CD4-positive, alpha-beta T cell treated with Interleukin-17A for 1 hour (primary cell): Measurements from ENCODE around the gene OTOP3.
A peak's percentile ranks its signal among the peaks of the same experiment; 100 is the strongest.
"Not testable (repeated sequence)": the region's sequence is repeated elsewhere in the genome, so short reads cannot be mapped to it uniquely, and the experiment has no call there.

Experiments used
- DNase-seq: peaks from one replicate; pipeline ENCODE4 v3.0.0-alpha.2; 2020

OTOP3 gene

GRCh38 chr17:74963656-74964055 lies 28.0 kb downstream of the OTOP3 start:
- no peak for DNase-seq

DNA sequence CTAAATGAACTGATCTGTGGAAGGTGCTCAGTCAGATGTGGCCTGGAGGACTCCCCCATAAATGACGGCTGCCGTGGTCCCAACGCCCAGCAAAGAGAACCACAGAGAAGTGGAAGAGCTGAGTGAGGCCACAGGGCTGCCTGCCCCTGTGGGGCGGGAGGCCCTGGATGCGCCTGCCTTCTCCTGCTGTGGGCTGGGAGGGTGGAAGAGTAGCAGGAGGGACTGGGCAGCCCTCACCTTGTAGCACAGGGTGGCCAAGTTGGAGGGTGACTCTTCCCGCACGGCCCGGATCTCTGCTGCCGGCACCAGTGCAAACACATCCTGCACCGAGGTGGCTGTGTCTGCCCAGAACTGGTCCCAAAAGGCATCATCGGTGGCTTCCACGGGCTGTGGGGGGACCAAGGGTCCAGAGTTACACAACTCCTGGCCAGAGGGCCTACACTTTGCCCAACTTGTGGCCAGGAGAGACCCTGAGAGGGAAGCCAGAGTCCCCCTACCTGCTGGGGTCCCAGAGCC lies 28.6 kb downstream of the OTOP3 start:
- no peak for DNase-seq

GRCh38 chr17:74964988-74965622 lies 29.4 kb downstream of the OTOP3 start:
- DNase-seq: no peak

DNA sequence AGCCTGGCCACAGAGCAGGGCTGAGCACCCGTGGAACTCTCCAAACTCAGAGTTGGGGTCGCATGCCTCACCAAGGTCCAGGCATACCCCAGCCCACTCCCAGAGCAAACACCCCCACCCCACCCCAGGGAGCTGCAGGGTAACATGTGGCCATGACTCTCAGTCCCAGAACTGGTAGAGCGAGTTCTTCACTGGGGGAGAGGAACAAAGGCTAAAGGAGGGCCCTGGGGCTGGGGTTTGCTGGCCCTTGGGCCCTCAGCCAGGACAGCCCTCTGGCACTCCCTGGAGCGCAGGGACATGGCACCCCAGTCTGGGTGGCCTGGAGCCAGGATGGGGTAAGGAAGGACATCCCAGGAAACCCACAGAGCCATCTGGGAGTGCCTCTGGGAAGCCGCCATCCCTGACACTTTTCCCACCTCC lies 32.7 kb downstream of the OTOP3 start:
- no peak for DNase-seq

DNA sequence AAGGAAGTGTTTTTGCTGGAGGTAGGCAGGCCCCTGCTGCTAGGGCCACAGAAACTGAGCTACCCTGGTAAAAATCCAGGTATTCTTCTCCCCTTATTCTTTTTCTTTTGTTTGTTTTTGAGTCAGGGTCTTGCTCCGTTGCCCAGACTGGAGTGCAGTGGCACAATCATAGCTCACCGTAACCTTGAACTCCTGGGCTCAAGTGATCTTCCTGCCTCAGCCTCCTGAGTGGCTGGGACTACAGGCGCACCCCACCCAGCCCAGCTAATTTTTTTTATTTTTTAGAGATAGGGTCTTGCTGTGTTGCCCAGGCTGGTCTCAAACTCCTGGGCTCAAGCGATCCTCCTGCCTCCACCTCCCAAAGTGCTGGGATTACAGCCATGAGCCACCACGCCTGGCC lies 33.8 kb downstream of the OTOP3 start:
- not testable (repeated sequence) for DNase-seq

DNA sequence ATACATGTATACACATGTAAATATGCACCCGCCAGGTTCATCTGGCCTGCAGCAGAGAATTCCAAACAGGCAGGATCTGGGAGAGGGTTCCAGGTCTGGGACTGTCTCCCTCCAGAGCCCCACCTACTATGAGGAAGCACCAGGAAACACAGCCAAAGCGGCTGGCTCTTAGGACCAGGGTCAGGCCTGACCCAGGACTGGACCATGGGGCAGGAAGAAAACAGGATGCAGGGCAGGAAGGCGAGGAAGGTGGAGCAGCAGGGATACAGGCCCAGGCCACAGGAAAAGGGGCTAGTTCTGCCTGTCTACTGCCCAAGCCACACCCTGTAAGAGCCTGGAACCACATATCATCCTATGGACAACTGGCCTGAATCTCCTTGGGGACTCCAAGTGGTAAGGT lies 34.7 kb downstream of the OTOP3 start:
- no peak for DNase-seq

DNA sequence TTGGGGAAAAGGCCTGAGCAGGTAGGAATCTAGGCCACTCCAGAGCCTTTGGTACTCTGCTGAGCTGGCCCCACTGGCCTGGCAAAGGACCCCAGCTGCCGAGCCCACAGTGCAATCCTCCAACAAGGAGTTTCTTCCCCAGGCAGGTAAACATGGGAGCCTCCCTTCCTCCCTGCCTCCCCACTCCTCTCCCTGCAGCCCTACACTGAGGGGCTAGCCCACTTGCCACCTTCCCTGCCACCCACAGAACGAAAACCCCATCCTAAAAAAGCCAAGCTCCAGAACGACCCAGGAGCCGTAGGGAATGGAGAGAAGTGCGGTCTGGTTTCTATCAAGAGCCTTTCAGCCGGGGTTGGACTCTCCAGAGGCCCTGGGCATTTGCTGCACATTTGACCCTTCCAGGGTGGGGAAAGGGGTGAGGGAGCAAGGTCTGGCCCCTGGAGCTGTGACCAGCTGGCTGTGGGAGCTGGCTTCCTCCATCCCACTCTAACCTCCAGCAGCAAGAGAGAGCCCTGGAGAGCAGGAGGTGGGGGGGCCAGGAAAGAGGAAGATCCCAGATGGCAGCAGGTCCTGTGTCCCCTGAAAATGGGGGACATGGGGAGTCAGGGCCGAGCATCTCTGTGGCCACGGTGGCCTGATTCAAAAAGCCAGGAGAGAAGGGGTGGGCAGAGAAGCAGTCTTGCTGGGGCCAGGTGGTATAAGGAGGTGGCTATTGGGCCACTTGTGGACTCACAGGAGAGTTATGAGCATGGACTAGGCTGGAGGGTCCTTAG lies 35.6 kb downstream of the OTOP3 start:
- DNase-seq: no peak

GRCh38 chr17:74971842-74972106 lies 36.1 kb downstream of the OTOP3 start:
- no peak for DNase-seq

- peak; percentile 83 for DNase-seq
Observed at GRCh38 chr17:74972107-74972972, 36.6 kb downstream of the OTOP3 start, which contains the start of gene HID1. HID1 (minus strand) TSS chr17:74972759; CDS start chr17:74972656, 103 bp downstream.

GRCh38 chr17:74972973-74973328 lies 37.3 kb downstream of the OTOP3 start:
- no peak for DNase-seq

GRCh38 chr17:74975943-74976342 lies 40.2 kb downstream of the OTOP3 start:
- no peak for DNase-seq

DNA sequence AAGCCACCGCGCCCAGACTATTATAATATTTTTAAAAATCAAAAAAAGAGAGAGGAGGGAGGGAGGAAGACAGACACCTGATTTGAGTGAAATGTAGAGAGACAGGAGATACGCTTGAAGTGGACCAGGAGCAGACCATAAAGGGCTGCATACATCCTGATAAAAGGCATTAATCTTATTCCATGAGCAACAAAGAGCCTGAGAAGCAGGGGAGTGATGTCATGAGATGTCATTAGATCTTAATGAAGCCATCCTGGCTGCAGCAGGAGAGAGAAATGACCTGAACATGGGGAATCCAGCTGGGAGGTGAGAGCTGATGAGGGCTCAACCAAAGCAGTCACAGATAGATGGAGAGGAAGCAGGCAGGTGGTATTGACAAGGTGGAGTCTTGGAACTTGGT lies 42.1 kb downstream of the OTOP3 start:
- DNase-seq: no peak

DNA sequence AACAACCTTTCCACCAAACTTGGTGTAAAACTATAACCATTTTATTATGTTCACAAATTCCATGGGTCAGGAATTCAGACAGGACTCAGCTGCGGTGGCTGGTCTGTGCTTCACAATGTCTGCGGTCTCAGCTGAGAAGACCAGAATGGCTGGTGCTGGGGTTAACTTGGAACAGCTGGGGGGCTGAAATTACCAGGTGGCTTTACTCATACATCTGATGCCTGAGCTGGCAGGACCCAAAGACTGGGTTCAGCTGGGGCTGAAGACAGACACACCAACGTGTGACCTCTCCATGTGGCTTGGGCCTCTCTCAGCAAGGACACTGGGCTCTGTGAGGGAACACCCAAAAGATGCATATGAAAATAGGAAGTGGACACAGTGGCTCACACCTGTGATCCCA lies 42.5 kb downstream of the OTOP3 start:
- DNase-seq: no peak

DNA sequence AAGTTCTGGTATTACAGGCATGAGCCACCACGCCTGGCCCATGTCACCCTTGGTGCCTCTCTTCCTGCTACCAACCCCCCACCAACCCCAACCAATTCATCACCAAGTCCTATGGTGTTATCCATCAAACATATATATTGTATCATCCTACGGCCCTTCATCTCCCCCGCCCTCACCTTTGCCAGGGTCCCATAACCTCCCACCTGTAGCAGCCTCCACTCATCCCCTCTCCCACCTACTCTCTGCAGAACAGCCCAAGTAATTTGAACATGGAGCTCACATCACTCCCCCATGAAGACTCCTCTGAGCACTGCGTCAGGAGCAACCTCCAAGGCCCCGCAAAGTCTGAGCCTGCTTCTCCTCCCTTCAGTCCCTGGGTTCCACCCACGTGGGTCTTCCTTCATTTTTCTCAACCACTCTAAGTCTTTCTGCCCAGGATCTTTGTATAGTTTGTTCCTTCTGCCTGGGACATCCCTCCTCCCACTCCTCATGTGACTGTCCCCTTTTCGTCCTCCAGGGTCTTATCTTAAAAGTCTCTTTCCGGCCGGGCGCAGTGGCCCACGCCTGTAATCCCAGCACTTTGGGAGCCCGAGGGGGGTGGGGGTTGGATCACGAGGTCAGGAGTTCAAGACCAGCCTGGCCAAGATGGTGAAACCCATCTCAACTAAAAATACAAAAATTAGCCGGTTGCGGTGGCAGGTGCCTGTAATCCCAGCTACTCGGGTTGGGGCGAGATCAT lies 43.9 kb downstream of the OTOP3 start:
- no peak for DNase-seq

DNA sequence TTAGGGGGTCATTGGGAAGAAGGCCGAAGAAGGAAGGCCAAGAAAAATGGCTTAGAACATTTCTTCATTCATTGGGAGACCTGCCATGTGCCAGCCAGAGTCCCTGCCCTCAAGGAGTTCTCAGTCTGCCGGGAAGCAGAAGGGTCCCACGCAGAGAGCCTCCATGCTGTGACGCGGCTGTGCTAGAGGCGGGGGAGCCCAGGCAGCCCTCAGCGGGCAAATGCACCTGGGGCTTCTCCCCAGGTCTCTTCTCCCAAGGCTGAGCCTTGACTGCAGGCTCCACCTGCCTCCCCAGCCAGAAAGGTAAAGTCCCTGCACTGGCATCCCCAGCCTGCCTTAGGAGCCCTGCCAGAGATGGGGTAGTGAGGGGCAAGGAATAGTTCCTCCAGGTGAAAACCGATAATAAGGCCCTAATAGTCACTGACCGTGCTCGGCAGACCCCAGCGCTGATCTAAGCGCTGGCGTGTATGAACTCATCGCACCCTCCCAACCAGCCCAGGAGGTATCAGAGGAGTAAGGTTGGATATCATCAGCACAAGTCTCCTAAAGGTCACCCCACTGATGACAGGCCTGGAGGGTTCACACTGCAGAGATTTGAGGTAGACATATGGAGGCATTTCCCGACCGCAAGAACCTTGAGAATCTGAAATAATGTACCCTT lies 45.8 kb downstream of the OTOP3 start:
- DNase-seq: no peak

DNA sequence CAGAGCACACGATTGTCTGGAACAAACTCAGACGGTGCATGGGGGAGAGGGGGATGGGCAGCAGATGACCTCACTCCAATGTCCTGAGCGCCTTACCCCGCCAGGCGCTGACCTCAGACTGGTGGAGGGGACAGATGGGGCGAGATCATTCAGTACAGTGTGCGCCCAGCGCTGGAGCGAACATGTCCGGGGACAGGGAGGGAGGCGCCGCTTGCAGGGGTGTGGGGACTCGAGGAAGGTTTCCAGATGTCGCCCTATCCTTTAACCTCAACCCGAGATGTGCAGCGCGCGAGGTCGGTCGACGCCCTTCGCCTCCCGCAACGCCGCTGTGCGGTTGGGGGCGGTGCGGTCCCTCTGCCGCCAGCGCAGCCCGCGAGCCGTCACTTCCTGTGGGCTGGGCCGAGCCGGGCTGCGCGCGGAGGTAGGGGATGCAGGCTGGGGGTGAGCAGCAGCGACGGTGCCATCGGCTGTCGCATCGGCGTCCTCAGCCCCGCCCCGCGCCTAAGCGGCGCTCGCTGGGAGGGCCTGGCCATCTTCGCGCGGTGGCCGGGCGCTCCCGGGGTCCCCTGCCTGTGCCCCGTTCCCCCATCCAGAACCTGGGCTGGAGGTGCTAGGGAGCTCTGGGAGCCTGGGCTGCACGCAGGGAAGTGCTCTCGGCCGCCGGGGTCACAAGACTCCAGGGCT lies 46.4 kb downstream of the OTOP3 start:
- DNase-seq: peak; percentile 85

DNA sequence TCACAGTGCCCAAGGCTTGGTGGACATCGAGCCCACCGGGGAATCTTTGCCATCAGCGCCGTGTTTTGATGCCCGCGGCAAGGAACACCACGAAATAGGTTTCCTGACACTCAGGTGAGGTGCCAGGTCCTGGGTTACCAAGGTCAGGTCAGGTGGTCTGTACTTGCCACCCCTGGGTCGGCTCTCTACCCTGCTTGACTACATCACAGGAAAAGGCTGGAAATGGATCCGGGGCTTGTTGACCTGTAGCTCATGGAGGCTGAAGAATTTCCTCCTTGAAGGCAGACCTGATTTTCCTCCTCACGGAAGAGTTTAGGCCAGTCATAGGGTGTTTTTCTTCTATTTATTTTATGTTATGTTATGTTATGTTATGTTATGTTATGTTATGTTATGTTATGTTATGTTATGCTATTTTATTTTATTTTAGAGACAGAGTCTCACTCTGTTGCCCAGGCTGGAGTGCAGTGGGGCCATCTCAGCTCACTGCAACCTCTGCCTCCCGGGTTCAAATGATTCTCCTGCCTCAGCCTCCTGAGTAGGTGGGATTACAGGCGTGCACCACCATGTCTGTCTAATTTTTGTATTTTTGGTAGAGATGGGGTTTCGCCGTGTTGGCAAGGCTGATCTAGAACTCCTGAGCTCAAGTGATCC lies 47.1 kb downstream of the OTOP3 start:
- not testable (repeated sequence) for DNase-seq

GRCh38 chr17:74986206-74986576 lies 50.5 kb downstream of the OTOP3 start:
- no peak for DNase-seq

- DNase-seq: peak; percentile 92
Observed at GRCh38 chr17:74987418-74987908, 51.8 kb downstream of the OTOP3 start, which contains the start of gene CDR2L. CDR2L (plus strand) TSS chr17:74987632; CDS start chr17:74988044, 412 bp downstream.

DNA sequence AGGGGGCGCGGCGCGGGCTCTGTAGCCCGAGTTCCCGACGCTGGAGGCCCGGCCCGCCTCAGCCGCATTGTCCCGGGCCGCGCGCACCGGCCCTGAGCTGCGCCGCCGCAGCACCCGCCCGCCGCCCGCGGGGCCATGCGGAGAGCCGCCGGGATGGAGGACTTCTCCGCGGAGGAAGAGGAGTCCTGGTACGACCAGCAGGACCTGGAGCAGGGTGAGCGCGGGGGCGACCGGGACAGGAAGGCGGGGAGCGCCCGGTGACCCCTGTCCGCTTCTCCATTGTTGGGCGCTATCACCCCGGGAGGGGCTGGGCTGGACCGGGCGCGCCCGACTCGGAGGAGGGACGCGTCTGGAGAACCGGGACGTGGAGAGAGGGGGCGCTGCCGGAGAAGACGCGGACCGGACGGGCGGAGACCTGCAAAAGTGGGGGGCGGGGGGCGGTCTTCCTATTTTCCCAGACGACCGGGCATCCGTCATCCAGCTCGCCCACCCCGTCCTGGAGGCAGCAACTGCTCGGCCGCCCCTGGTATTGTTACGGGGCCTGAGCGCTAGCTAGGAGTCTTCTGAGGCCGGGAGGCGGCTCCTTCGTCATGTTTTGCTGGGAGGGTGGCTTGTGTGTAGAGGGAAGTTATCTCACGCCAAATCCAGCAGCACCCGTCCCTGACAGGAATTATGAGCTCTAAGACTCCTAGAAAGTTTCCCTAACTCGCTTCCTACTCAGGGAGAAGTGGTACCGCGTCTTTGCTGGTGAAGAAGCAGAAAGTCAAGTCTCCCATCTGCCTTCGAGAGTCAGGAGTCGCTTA lies 52.4 kb downstream of the OTOP3 start:
- no peak for DNase-seq
